HG03097 (cell line): ENCODE data around the gene MAP1LC3A.

Source experiments
- ATAC-seq: cut with Tn5 transposase; IDR thresholded peaks from one replicate; pipeline ENCODE4 v1.9.1; 2021; ENCODE audit not compliant: unreplicated experiment, low FRiP score

Gene MAP1LC3A

GRCh38 chr20:34573541-34574300, 15.2 kb downstream of the MAP1LC3A start:
- no peak for ATAC-seq

GRCh38 chr20:34574426-34574825, 15.9 kb downstream of the MAP1LC3A start:
- ATAC-seq: no peak

GRCh38 chr20:34574861-34575260, 16.3 kb downstream of the MAP1LC3A start:
- no peak for ATAC-seq

- no peak for ATAC-seq
Observed at GRCh38 chr20:34575271-34575670, 16.8 kb downstream of the MAP1LC3A start.

- no peak for ATAC-seq
Observed at GRCh38 chr20:34575756-34576155, 17.2 kb downstream of the MAP1LC3A start.

DNA sequence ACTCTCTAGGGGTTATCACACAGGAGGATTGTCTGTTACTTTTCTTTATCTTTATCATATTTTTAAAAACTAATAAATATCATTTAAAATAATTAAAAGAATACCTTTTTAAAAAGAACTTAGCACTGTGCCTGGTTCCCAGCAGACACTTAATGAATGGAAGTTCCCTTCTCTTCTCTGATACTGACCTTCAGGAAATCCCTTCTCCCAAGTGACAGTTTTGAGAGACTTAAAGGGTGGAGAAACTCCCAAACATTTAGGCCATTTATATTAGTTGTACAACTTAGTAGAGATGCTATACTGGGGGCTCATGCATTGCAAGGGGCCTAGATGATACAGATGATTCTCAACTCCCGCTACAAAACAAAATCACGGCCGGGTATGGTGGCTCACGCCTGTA, 18.5 kb downstream of the MAP1LC3A start:
- ATAC-seq: no peak

- ATAC-seq: no peak
Observed at GRCh38 chr20:34578025-34578424, 19.5 kb downstream of the MAP1LC3A start.

GRCh38 chr20:34578521-34578920, 20.0 kb downstream of the MAP1LC3A start:
- no peak for ATAC-seq

DNA sequence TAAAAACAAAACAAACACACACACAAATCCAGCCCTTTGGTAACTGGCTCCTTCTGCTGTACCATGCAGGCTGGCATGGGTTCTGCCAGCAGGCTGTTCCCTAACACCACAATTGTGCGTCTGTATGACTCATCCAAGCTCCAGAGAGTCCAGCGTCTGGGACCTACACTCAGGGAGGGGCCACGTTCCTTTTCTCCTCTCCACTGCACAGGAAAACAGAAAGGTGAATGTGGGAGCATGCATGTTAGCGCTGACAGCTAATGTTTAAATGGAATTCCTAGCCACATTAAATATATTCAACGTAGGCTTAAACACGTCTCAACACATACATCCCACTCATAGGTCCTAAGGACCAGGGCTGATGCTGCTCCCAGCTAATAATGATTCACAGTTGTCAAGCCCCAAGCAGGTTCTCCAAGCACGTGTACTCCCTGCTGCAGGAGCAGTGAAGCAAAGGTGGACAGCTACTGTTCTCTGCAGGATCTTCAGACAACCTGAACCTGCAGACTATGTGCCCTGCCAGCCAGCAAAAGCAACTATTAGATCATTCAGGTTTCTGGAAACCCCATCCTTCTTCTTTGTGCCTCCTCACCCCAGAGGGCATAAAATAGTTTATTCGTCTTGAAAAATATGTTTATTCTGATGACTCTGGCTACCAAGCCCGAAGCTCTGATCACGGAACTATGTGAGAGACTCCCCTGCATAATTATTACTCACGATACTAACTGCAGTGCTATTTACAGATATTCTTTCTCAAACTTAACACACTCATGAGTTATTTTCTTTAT, 20.9 kb downstream of the MAP1LC3A start:
- ATAC-seq: no peak

DNA sequence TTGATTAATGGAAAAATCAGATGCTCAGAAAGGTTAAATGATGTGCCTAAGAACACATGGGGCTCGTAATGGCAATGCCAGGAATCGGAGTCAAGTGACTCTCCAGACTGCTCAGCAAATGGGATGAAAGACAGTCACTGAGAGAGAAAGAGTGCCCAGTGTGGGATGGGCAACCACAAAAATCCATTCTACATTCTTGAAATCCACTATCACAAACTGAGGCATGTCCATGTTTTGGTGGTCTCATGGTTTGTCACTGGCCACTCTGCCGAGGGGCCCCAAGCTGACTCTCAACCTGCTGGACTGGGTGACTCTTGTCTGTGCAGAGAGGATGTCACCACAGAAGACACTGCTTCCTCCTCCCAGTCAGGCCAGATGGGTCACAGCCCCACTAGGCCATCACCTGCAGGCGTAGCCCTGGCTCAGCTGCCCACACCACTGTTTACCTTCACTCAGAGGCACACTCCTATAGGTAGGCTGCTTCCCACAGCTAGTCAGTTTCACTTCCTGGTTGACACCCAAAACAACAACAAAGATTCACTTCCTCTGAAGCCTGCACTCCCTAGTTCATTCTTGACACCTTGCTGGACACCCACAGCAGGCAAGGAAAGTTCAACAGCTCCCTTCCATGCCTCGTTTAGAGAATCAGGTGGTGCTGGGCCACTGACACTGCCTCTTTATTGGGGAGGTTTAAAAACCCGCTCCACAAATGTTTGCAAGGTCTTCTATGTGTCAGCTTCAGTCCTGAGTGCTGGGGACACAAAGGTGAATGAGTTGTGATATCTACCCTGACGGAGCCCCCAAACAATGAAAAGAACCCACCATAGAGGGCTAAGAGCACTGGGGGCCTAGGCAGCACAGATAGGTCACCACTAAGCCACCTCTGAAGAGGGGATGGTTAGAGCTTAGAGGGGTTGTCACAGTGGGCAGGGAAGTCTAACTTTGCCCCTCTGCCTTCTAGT, 21.7 kb downstream of the MAP1LC3A start:
- ATAC-seq: no peak

DNA sequence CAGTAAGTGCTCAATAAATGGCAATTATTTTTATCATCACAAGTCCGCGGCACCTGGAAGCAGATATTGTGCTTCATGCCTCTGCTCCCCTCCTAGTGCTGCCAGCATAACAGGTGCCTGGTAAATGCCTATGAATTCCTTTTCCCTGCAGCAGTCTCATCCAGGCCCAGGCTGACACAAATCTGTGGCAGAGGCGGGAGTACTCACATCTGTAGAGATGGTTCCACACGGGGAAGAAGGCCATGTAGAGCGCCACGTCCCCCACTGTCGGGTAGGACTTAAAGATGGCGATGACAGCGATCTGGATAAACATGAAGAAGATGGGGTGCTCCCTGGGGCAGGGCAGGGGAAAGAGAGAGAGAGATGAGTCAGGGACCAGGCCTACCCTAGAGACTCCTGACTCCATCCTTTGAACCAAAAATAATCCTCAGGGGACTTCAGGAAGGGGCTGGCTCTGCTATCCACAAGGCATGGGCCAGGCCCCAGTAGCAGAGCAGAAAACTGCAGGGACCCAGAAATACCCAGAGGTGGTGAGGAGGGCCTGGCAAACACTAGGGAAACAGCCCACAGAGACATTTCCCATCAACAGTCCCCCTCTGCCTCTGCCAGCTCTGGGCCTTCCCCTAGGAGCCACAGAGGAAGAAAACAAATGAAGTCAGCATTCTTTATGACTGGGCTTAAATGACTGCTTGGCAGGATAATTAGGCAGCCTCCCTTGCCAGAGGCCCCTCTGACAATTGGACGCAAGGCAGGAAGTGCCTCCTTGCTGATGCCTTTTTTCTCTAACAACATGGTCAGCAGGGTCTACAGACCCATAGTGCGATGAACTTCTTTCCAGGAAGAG, 23.0 kb downstream of the MAP1LC3A start:
- ATAC-seq: no peak

- ATAC-seq: no peak
Observed at GRCh38 chr20:34582221-34582620, 23.7 kb downstream of the MAP1LC3A start.

DNA sequence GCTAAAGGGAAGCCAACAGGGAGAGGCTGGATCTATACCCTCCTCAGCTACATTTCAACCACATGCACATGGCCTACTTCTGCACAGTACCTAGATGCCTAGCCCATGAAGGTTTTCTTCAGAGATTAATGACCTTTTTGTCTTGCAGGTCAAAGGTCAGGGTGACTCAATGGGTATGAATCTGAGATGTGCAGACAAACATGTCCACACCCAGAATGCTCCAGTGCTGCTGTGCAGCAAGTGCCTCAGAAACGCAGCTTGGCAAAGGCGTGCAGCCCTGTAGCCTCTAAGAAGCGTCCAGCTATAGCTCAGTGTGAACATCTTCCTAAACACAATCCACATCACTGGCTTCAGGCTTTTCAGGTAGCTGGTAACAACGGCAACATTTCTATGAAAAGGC, 24.4 kb downstream of the MAP1LC3A start:
- ATAC-seq: no peak

- ATAC-seq: no peak
Observed at GRCh38 chr20:34583544-34583943, 25.0 kb downstream of the MAP1LC3A start.

DNA sequence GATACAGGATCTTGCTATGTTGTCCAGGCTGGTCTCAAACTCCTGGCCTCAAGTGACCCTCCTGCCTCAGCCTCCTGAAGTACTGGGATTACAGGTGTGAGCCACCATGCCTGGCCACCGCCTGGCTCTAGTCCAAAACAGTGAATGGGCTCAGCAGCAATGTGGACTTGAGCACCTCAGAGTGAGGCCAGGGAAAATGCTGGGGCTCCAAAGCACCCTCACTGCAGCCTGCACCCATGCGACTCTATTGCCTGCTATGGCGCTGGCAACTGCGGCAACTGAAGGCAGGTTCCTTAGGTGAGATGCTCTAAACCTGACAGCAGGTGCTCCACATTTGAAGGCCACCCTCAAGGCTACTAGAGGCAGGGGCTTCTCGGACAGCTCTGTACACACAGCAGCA, 26.5 kb downstream of the MAP1LC3A start:
- no peak for ATAC-seq

DNA sequence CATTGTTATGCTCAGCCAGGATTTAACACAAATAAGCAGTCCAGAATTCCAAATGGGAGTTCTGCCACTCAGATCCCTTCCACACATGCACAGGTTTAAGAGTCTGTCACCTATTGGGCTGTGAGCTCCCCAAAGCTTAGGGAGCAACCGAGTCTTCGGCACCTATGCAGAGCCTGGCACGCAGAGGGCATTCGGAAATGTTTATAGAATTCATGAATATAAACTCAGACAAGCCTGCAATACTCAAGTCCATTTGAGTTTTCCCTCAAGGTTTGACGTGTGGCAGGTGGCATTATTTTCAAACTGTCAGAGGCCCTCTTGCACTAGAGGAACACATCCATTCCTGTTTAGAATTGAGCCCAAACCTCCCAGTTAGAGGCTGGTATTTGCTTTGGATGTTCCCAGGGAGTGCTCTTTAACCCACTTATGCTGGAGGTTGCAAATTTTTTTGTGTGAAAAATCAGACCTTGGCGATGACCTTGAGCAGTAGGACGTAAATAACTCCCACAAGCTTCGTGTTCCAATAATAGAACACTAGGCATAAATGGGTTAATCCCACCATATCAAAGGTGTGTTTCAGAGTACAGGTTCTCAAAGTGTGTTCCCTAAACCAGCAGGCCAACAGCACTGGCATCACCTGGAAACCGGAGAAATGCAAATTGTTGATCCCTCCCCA, 28.1 kb downstream of the MAP1LC3A start:
- no peak for ATAC-seq

- no peak for ATAC-seq
Observed at GRCh38 chr20:34595377-34596184, 37.1 kb downstream of the MAP1LC3A start.

DNA sequence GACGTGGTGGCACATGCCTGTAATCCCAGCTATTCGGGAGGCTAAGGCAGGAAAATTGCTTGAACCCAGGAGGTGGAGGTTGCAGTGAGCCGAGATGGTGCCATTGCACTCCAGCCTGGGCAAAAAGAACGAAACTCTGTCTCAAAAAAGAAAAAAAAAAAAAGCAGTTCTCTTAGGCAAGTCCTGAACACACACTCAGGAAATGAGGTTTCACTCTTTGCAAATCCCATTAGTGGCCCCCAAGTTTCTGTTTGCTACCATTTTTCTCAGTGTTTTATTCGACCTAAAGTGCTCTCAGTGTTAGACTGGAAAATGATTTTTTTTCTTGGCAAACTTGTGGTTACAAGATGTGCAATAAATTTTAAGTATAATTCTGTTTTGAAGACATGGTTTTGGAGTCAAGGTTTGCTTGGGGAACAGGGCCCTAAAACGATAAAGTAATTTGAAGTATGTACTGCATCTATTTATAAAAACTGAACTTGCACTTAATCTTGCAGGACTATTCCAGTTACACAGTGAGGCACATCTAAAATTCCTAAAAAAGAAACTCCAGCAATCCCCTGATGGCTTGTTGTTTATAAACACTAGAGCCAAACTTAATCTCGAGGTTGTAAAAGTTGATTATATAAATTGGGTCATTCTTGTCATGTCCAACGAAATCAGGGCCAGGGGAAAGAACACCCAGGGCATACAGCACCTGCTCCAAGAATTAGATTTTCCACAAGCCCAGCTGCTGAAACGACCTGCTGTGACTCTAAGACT, 42.6 kb downstream of the MAP1LC3A start:
- ATAC-seq: no peak
